ENCODE data around the gene LRRC45.

Gene LRRC45

GRCh38 chr17:82047379-82047778 lies 24.3 kb downstream of the LRRC45 start:
- no peak for FAIRE-seq
- no peak for DNase-seq (ENCODE audit: insufficient read length, low spot score)
- no peak for TF ChIP-seq POU2F2 (IDR thresholded peaks at IDR 0.05; ENCODE audit: low read depth, low read length)
- TF ChIP-seq POLR2A (IDR thresholded peaks at IDR 0.05; ENCODE audit: low read depth, low read length): no peak
- no peak for TF ChIP-seq TAF1 (IDR thresholded peaks at IDR 0.05; ENCODE audit: low read depth, low read length)
- TF ChIP-seq SPI1 (IDR thresholded peaks at IDR 0.05; ENCODE audit: low read depth, low read length): no peak
- no peak for TF ChIP-seq POLR2AphosphoS5 (IDR thresholded peaks at IDR 0.05; ENCODE audit: low read depth, low read length)
- TF ChIP-seq PAX5 (IDR thresholded peaks at IDR 0.05; ENCODE audit: insufficient read depth, low read length, severe bottlenecking): no peak

GRCh38 chr17:82047914-82048570 lies 24.9 kb downstream of the LRRC45 start:
- FAIRE-seq: no peak
- TF ChIP-seq POLR2AphosphoS5 (IDR thresholded peaks at IDR 0.05; ENCODE audit: low read depth, low read length) (no peak), TAF1 (IDR thresholded peaks at IDR 0.05; ENCODE audit: low read depth, low read length) (no peak), POU2F2 (IDR thresholded peaks at IDR 0.05; ENCODE audit: low read depth, low read length) (no peak), POLR2A (IDR thresholded peaks at IDR 0.05; ENCODE audit: low read depth, low read length) (no peak), SPI1 (IDR thresholded peaks at IDR 0.05; ENCODE audit: low read depth, low read length) (no peak), PAX5 (IDR thresholded peaks at IDR 0.05; ENCODE audit: insufficient read depth, low read length, severe bottlenecking) (no peak)
- no peak for DNase-seq (ENCODE audit: insufficient read length, low spot score)

GRCh38 chr17:82048571-82048971 lies 25.5 kb downstream of the LRRC45 start:
- no peak for DNase-seq (ENCODE audit: insufficient read length, low spot score)

GRCh38 chr17:82049106-82049505 lies 26.0 kb downstream of the LRRC45 start:
- DNase-seq (ENCODE audit: insufficient read length, low spot score) (no peak), FAIRE-seq (no peak)
- TF ChIP-seq POU2F2 (IDR thresholded peaks at IDR 0.05; ENCODE audit: low read depth, low read length) (no peak), POLR2AphosphoS5 (IDR thresholded peaks at IDR 0.05; ENCODE audit: low read depth, low read length) (no peak), PAX5 (IDR thresholded peaks at IDR 0.05; ENCODE audit: insufficient read depth, low read length, severe bottlenecking) (no peak), TAF1 (IDR thresholded peaks at IDR 0.05; ENCODE audit: low read depth, low read length) (no peak), POLR2A (IDR thresholded peaks at IDR 0.05; ENCODE audit: low read depth, low read length) (no peak), SPI1 (IDR thresholded peaks at IDR 0.05; ENCODE audit: low read depth, low read length) (no peak)

More at GRCh38 chr17:82048571-82048971, 25.5 kb downstream of the LRRC45 start:
- no peak for TF ChIP-seq PAX5 (IDR thresholded peaks at IDR 0.05; ENCODE audit: insufficient read depth, low read length, severe bottlenecking)
- TF ChIP-seq SPI1 (IDR thresholded peaks at IDR 0.05; ENCODE audit: low read depth, low read length): no peak
- TF ChIP-seq POU2F2 (IDR thresholded peaks at IDR 0.05; ENCODE audit: low read depth, low read length): no peak
- no peak for TF ChIP-seq TAF1 (IDR thresholded peaks at IDR 0.05; ENCODE audit: low read depth, low read length)
- no peak for TF ChIP-seq POLR2AphosphoS5 (IDR thresholded peaks at IDR 0.05; ENCODE audit: low read depth, low read length)
- TF ChIP-seq POLR2A (IDR thresholded peaks at IDR 0.05; ENCODE audit: low read depth, low read length): no peak
- no peak for FAIRE-seq

GRCh38 chr17:82049521-82049971 lies 26.4 kb downstream of the LRRC45 start:
- TF ChIP-seq POLR2AphosphoS5 (IDR thresholded peaks at IDR 0.05; ENCODE audit: low read depth, low read length): no peak
- no peak for TF ChIP-seq PAX5 (IDR thresholded peaks at IDR 0.05; ENCODE audit: insufficient read depth, low read length, severe bottlenecking)
- TF ChIP-seq POU2F2 (IDR thresholded peaks at IDR 0.05; ENCODE audit: low read depth, low read length): no peak
- no peak for TF ChIP-seq SPI1 (IDR thresholded peaks at IDR 0.05; ENCODE audit: low read depth, low read length)
- TF ChIP-seq TAF1 (IDR thresholded peaks at IDR 0.05; ENCODE audit: low read depth, low read length): no peak
- TF ChIP-seq POLR2A (IDR thresholded peaks at IDR 0.05; ENCODE audit: low read depth, low read length): no peak
- FAIRE-seq: no peak
- no peak for DNase-seq (ENCODE audit: insufficient read length, low spot score)

- DNase-seq (ENCODE audit: insufficient read length, low spot score) (no peak), FAIRE-seq (no peak)
- TF ChIP-seq PAX5 (IDR thresholded peaks at IDR 0.05; ENCODE audit: insufficient read depth, low read length, severe bottlenecking) (no peak), SPI1 (IDR thresholded peaks at IDR 0.05; ENCODE audit: low read depth, low read length) (no peak), TAF1 (IDR thresholded peaks at IDR 0.05; ENCODE audit: low read depth, low read length) (no peak), POLR2A (IDR thresholded peaks at IDR 0.05; ENCODE audit: low read depth, low read length) (no peak), POU2F2 (IDR thresholded peaks at IDR 0.05; ENCODE audit: low read depth, low read length) (no peak), POLR2AphosphoS5 (IDR thresholded peaks at IDR 0.05; ENCODE audit: low read depth, low read length) (no peak)
These were observed 27.2 kb downstream of the LRRC45 start for GRCh38 chr17:82050152-82050760.

- FAIRE-seq: no peak
- TF ChIP-seq POLR2A (IDR thresholded peaks at IDR 0.05; ENCODE audit: low read depth, low read length) (no peak), PAX5 (IDR thresholded peaks at IDR 0.05; ENCODE audit: insufficient read depth, low read length, severe bottlenecking) (no peak), POU2F2 (IDR thresholded peaks at IDR 0.05; ENCODE audit: low read depth, low read length) (no peak), POLR2AphosphoS5 (IDR thresholded peaks at IDR 0.05; ENCODE audit: low read depth, low read length) (no peak), TAF1 (IDR thresholded peaks at IDR 0.05; ENCODE audit: low read depth, low read length) (no peak), SPI1 (IDR thresholded peaks at IDR 0.05; ENCODE audit: low read depth, low read length) (no peak)
- DNase-seq (ENCODE audit: insufficient read length, low spot score): peak; percentile 59
These were observed 27.9 kb downstream of the LRRC45 start for GRCh38 chr17:82050761-82051641.

- TF ChIP-seq POU2F2 (IDR thresholded peaks at IDR 0.05; ENCODE audit: low read depth, low read length) (no peak), POLR2AphosphoS5 (IDR thresholded peaks at IDR 0.05; ENCODE audit: low read depth, low read length) (no peak), TAF1 (IDR thresholded peaks at IDR 0.05; ENCODE audit: low read depth, low read length) (no peak), POLR2A (IDR thresholded peaks at IDR 0.05; ENCODE audit: low read depth, low read length) (no peak), SPI1 (IDR thresholded peaks at IDR 0.05; ENCODE audit: low read depth, low read length) (no peak), PAX5 (IDR thresholded peaks at IDR 0.05; ENCODE audit: insufficient read depth, low read length, severe bottlenecking) (no peak)
- DNase-seq (ENCODE audit: insufficient read length, low spot score) (peak; percentile 98), FAIRE-seq (peak; percentile 98)
These were observed 28.9 kb downstream of the LRRC45 start, which contains the start of the genes GPS1 and RFNG for GRCh38 chr17:82051776-82052637. TSS of gene GPS1 (plus strand) at chr17:82051898. CDS start at chr17:82051932, 34 bp downstream. TSS of gene RFNG (minus strand) at chr17:82051811. CDS start at chr17:82051766, 45 bp downstream.
